Stimulated activated CD4-positive, alpha-beta T cell treated with anti-CD3 and anti-CD28 coated beads, Interleukin-2, amount 100 ng/mL, for 24 hours (primary cell): ENCODE data around the gene TNFSF11.

Experiments
- DNase-seq, 2 donors: peaks; one replicate each; pipeline ENCODE4 v3.0.0-alpha.2; 2020

Gene TNFSF11

GRCh38 chr13:42612021-42612765 lies 38.2 kb downstream of the TNFSF11 start:
- DNase-seq = no peak

GRCh38 chr13:42614436-42615035 lies 40.6 kb downstream of the TNFSF11 start:
- DNase-seq = no peak

GRCh38 chr13:42615691-42616090 lies 41.7 kb downstream of the TNFSF11 start:
- DNase-seq = no peak

- DNase-seq = no peak
Observed at GRCh38 chr13:42617221-42617620, 43.3 kb downstream of the TNFSF11 start.

GRCh38 chr13:42623916-42624315 lies 50.0 kb downstream of the TNFSF11 start:
- no peak for DNase-seq

- DNase-seq = no peak
Observed at GRCh38 chr13:42625611-42626010, 51.7 kb downstream of the TNFSF11 start.

- DNase-seq = no peak
Observed at GRCh38 chr13:42626176-42626860, 52.4 kb downstream of the TNFSF11 start.

- DNase-seq = no peak
Observed at GRCh38 chr13:42628666-42629065, 54.7 kb downstream of the TNFSF11 start.

GRCh38 chr13:42631181-42631580 lies 57.2 kb downstream of the TNFSF11 start:
- no peak for DNase-seq

- no peak for DNase-seq
Observed at GRCh38 chr13:42633495-42633894, 59.5 kb downstream of the TNFSF11 start.

- DNase-seq = no peak
Observed at GRCh38 chr13:42638101-42638500, 64.1 kb downstream of the TNFSF11 start.

- DNase-seq = no peak
Observed at GRCh38 chr13:42638886-42639285, 64.9 kb downstream of the TNFSF11 start.

- no peak for DNase-seq
Observed at GRCh38 chr13:42643076-42643475, 69.1 kb downstream of the TNFSF11 start.

GRCh38 chr13:42644841-42645240 lies 70.9 kb downstream of the TNFSF11 start:
- DNase-seq = no peak

- DNase-seq = no peak
Observed at GRCh38 chr13:42645717-42646116, 71.8 kb downstream of the TNFSF11 start.

GRCh38 chr13:42649141-42649540 lies 75.2 kb downstream of the TNFSF11 start:
- no peak for DNase-seq

GRCh38 chr13:42649831-42650230 lies 75.9 kb downstream of the TNFSF11 start:
- DNase-seq = no peak

- DNase-seq = no peak
Observed at GRCh38 chr13:42650506-42650905, 76.6 kb downstream of the TNFSF11 start.

GRCh38 chr13:42651936-42652641 lies 78.1 kb downstream of the TNFSF11 start:
- no peak for DNase-seq

- DNase-seq = no peak
Observed at GRCh38 chr13:42652642-42653415, 78.9 kb downstream of the TNFSF11 start.

- DNase-seq = no peak
Observed at GRCh38 chr13:42653679-42654078, 79.7 kb downstream of the TNFSF11 start.

GRCh38 chr13:42654212-42654611 lies 80.3 kb downstream of the TNFSF11 start:
- DNase-seq = no peak

- DNase-seq = no peak
Observed at GRCh38 chr13:42654722-42655121, 80.8 kb downstream of the TNFSF11 start.
